Activated T-helper 9 cell treated with anti-CD3 and anti-CD28 coated beads, Interleukin-2, amount 50 U/mL, for 16 hours (primary cell): ENCODE data around the gene ZNF835.

ENCODE experiments used
- DNase-seq: peaks from one replicate; pipeline ENCODE4 v3.0.0-alpha.2; 2020; ENCODE audit warnings: low read depth

ZNF835 gene

DNA sequence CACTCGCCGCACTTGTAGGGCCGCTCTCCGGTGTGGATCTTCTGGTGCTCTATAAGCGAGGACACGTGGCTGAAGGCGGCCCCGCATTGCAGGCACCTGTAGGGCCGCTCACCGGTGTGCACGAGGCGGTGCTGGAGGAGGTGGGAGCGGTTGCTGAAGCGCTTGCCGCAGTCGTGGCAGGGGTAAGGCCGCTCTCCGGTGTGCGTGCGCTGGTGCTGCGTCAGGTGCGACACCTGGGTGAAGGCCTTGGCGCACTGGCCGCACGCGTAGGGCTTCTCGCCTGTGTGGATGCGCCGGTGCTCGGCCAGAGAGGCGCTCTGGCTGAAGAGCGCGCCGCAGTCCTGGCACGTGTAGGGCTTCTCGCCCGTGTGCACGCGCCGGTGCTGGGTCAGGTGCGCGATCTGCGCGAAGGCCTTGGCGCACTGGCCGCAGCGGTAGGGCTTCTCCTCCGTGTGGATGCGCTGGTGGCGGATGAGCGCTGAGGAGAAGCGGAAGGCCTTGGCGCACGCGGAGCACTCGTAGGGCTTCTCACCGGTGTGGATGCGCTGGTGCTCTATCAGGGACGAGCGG lies 7.5 kb downstream of the ZNF835 start:
- DNase-seq = no peak

DNA sequence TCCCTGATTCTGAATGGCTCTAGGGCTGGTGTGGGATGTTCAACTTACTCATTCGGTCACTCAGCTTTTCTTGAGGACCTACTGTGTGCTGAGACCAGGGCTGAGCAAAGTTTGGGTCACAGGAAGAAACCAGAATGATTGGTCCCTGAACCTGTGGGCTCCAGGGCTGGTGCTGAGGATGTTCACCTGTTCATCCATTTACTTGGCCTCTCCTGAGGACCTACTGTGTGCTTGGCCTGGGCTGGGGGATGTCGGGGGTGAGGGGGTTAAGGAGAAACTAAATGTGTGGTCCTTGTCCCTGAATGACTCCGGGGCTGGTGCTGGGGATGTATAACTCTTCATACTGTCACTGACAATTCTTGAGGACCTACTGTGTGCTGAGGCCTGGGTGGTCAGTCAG lies 10.3 kb downstream of the ZNF835 start:
- DNase-seq = no peak

DNA sequence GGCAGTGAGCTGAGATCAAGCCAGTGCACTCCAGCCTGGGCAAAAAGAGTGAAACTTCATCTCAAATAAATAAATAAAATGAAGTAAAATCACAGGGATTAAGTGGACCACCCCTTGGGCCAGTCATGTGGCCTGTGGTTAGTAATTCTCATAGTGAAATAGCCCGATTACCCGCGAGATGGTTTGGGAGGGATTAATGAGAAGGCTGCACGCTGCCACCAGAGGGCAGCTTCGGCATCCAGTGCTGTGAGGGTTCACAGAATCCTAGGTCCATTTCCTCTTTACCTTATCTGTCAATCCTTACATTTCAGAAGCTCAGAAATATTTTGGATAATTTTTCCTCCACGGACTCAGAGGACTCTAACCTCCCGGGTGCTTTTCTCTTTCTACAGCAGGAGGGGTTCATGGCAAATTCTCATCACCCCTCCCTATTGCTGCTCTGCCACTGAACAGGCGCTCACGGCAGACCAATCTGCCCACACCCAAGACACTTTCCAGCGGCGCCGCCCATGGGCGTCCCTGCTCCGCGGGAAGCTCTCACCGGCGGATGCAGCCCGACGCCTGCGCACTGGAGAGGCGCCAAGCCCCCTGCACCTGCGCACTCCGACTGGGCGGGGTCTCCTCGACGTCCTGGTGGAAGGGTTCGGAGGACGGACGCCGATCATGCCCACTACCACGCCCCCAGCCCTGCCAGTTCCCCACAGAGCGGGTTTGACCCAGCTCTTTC lies 11.0 kb downstream of the ZNF835 start:
- DNase-seq = no peak

- no peak for DNase-seq
Observed at GRCh38 chr19:56654151-56654550, 17.4 kb downstream of the ZNF835 start.

DNA sequence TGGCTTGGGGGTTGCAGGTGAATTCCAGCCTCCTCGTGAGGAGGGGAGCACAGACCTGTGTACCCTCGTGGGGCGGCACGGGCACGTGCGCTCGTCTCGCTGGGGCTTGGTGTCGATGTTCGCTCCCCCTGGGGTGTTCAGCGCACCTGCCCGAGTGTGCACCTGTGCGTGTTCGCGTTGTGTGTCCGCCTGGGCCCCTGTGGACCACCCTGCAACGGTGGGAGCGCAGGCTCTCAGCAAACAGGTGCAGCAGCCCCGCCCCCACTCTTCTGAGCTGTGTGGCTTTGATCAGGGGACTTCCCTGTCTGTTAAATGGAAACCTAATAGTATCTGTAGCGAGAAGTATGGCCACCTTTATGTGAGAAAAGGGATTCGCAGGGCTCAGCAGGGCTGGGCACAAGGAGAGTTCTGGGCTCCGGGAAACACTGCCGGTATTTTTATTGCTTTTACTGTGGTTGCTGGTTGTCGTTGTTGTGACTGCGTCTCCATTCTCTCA lies 28.0 kb downstream of the ZNF835 start:
- no peak for DNase-seq

GRCh38 chr19:56642711-56643459 lies 28.7 kb downstream of the ZNF835 start, which contains the start of gene SMIM17:
Gene SMIM17, plus strand, starts transcription at chr19:56643159. Its CDS starts 2,509 bp downstream, at chr19:56645668.
- DNase-seq = no peak

- DNase-seq = no peak
Observed at GRCh38 chr19:56639217-56639616, 32.3 kb downstream of the ZNF835 start.

DNA sequence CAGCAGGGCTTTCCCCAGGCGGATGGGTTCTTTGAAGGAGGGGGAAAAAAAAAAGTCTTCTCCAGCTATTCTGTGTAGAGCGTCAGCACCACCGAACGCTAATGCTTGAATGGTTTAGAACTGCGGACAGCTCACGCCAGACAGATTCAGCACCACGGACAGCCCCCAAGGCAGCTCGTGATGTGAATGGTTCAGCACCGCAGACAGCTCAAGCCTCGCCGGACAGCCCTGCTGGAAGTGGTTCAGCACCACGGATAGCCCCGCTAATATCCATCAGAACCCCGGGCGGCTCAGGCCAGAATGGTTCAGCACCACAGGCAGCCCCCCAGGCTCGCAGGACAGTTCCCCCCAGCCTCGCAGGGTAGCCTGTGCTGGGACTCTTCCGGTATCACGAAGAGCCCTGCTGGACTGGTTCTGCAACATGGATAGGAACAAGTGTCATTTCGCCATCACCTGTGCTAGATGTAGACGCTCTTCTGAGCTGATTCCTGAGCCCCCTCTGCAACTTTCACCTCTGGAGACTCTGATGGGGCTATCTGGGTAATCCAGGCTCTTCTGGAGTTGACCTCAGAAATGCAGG lies 33.5 kb downstream of the ZNF835 start:
- no peak for DNase-seq

DNA sequence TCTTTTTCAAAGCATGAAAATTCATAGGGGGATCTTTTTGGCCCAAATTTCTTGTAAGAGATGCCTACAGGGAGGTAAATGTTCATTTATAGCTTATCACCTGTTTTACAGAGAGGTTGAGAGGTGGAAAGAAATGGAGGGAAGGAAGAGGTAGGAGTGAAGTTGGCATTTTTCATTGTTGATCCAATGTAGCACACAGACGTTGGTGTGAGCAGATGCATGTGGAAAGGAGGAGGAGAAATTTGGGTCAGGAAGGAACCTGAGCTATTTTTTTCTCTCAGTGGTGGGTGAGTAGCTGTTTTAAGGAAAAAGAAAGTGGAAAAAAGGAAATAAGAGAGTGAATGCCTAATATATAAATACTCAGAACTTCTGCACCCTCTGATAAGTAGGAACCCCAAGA lies 38.5 kb downstream of the ZNF835 start:
- DNase-seq = no peak

DNA sequence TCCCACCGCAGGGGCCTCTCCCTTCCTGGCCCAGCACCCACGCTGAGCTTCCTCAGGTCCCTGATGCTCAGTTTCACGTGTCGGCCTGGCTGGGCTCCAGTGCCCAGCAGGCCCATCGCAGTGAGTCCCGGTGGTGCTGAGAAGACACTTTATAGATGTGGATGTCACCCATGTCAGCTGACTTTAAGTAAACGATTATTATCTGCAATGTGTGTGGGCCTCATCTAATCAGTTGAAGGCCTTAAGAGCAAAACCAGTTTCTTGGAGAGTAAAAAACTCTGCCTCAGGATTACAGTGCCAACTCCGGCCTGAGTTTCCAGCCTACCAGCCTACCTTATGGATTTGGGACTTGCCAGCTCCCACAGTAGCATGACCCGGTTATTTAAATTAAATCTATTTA lies 45.8 kb downstream of the ZNF835 start:
- no peak for DNase-seq

DNA sequence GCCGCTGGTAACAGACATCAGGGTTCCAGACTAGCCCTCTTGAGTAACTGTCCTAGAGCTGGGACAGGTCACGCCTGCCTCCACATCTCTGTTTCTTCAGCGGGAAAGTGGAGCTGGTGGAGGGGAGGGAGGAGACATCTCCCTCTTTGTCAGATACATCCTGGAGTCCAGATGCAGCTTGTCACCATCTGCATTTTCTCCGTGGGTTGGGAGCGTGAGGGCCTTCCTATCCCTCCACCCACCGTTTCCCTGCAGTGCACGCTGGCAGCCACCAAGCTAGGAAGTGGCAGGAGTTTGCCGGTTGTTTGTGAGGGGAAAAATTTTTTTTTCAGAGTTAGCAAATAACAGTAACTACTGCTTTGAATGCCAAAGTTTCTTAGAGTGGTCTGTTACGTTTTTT lies 48.6 kb downstream of the ZNF835 start:
- no peak for DNase-seq

DNA sequence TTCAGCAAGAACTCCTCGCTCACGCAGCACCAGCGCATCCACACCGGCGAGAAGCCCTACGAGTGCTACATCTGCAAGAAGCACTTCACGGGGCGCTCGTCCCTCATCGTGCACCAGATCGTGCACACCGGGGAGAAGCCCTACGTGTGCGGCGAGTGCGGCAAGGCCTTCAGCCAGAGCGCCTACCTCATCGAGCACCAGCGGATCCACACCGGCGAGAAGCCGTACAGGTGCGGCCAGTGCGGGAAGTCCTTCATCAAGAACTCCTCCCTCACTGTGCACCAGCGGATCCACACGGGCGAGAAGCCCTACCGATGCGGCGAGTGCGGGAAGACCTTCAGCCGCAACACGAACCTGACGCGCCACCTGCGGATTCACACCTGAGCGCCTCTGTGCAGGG lies 49.2 kb downstream of the ZNF835 start:
- DNase-seq = no peak

DNA sequence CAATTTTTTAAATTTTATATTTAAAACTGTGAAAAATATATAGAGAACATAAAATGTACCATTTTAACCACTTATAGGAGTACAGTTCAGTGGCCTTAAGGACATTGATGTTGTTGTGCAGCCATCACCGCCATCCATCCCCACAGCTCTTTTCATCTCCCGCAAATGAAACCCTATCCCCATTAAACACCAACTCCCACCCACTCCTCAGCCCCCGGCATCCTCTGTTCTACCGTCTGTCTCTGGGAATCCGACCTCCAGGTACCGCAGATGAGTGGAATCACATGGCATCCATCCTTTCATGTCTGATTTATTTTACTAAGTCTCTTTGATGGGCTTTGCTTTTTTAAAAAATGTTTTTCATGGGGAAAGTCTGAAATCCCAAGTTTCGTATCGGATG lies 52.4 kb downstream of the ZNF835 start:
- DNase-seq = no peak

DNA sequence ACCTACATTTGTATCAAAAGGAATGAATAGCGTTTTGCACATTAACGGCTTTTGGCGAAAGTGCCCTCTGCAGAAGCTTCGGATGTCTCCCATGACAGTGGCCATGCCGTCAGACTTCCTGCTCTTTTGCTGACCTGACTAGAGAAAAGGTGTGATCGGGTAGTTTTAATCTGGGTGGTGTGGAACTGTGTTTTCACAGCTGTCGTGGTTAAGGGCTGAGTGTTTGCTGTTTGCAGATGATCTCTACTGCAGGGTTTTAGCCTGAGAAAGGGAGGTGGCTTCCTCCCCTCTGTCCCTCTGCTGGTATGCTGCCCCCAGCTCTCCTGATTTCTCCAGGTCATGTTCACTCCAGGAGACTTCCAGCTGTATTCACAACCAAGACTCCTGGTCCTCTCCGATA lies 54.0 kb downstream of the ZNF835 start:
- DNase-seq = no peak

- DNase-seq = no peak
Observed at GRCh38 chr19:56613639-56614038, 57.9 kb downstream of the ZNF835 start.

DNA sequence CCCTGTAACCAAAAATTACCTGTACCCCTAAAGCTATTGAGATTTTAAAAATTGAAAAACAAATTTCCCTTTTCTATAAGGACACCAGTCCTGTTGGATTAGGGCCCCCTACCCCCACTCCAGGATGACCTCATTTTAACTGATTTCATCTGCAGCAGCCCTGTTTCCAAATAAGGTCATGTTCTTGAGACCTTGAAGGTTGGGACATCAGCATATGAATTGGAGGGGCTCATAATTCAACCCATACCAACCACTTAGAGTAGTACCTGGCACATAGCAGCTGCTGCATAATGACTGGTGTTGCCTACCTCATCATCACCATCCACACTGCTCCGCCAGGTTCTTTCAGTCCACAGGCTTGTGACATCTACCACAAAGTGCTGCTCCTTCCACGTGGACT lies 58.8 kb downstream of the ZNF835 start:
- no peak for DNase-seq
